Measurements from ENCODE around the gene CASZ1.

CASZ1 gene

GRCh38 chr1:10675813-10676212 lies 120.6 kb downstream of the CASZ1 start:
- peaks cover 3 to 23% (median 11%) of the 10 kb centered on the region in 5 donors for H3K27me3 ChIP-seq (ENCODE audit: control insufficient read depth in 5 of 5, insufficient read depth in 4 of 5, low read length in 5 of 5)
- H3K27ac ChIP-seq (ENCODE audit: low read depth, low read length) = no peak overlapping the region
- no peak overlapping the region for H3K9ac ChIP-seq (ENCODE audit: low read length in 5 of 5)
- H3K4me1 ChIP-seq (ENCODE audit: control insufficient read depth in 5 of 5, insufficient read depth in 5 of 5, low read length in 5 of 5) = peaks cover 0 to 11% (median 4%) of the 10 kb centered on the region in 5 donors
- no peaks in the 10 kb centered on the region for H3K9me3 ChIP-seq (ENCODE audit: control insufficient read depth in 5 of 5, low read length in 5 of 5)
- no peaks in the 10 kb centered on the region for H3K36me3 ChIP-seq (ENCODE audit: control insufficient read depth in 5 of 5, insufficient read depth in 5 of 5, low read length in 5 of 5)
- no peak overlapping the region for H3K4me3 ChIP-seq (ENCODE audit: low read depth in 1 of 5, low read length in 5 of 5)

- Histone ChIP-seq H3K36me3 (ENCODE audit: control insufficient read depth in 5 of 5, insufficient read depth in 5 of 5, low read length in 5 of 5) (no peaks in the 10 kb centered on the region), H3K27me3 (ENCODE audit: control insufficient read depth in 5 of 5, insufficient read depth in 4 of 5, low read length in 5 of 5) (peaks cover 3 to 26% (median 12%) of the 10 kb centered on the region in 5 donors), H3K9me3 (ENCODE audit: control insufficient read depth in 5 of 5, low read length in 5 of 5) (no peaks in the 10 kb centered on the region), H3K4me3 (ENCODE audit: low read depth in 1 of 5, low read length in 5 of 5) (no peak overlapping the region), H3K27ac (ENCODE audit: low read depth, low read length) (no peak overlapping the region), H3K9ac (ENCODE audit: low read length in 5 of 5) (no peak overlapping the region), H3K4me1 (ENCODE audit: control insufficient read depth in 5 of 5, insufficient read depth in 5 of 5, low read length in 5 of 5) (peaks cover 0 to 7% (median 0%) of the 10 kb centered on the region in 5 donors)
Observed at GRCh38 chr1:10674700-10675609, 121.5 kb downstream of the CASZ1 start.

- Histone ChIP-seq H3K36me3 (ENCODE audit: control insufficient read depth in 5 of 5, insufficient read depth in 5 of 5, low read length in 5 of 5) (no peaks in the 10 kb centered on the region), H3K9ac (ENCODE audit: low read length in 5 of 5) (no peak overlapping the region), H3K27ac (ENCODE audit: low read depth, low read length) (no peak overlapping the region), H3K27me3 (ENCODE audit: control insufficient read depth in 5 of 5, insufficient read depth in 4 of 5, low read length in 5 of 5) (peaks cover 3 to 26% (median 12%) of the 10 kb centered on the region in 5 donors), H3K4me1 (ENCODE audit: control insufficient read depth in 5 of 5, insufficient read depth in 5 of 5, low read length in 5 of 5) (peaks cover 0 to 2% (median 0%) of the 10 kb centered on the region in 5 donors), H3K4me3 (ENCODE audit: low read depth in 1 of 5, low read length in 5 of 5) (no peak overlapping the region), H3K9me3 (ENCODE audit: control insufficient read depth in 5 of 5, low read length in 5 of 5) (no peaks in the 10 kb centered on the region)
Observed at GRCh38 chr1:10674222-10674621, 122.2 kb downstream of the CASZ1 start.

GRCh38 chr1:10673109-10673711 lies 123.2 kb downstream of the CASZ1 start:
- Histone ChIP-seq H3K27ac (ENCODE audit: low read depth, low read length) (no peak overlapping the region), H3K9ac (ENCODE audit: low read length in 5 of 5) (no peak overlapping the region), H3K9me3 (ENCODE audit: control insufficient read depth in 5 of 5, low read length in 5 of 5) (no peaks in the 10 kb centered on the region), H3K4me3 (ENCODE audit: low read depth in 1 of 5, low read length in 5 of 5) (no peak overlapping the region), H3K4me1 (ENCODE audit: control insufficient read depth in 5 of 5, insufficient read depth in 5 of 5, low read length in 5 of 5) (peaks cover 0 to 10% (median 5%) of the 10 kb centered on the region in 5 donors), H3K36me3 (ENCODE audit: control insufficient read depth in 5 of 5, insufficient read depth in 5 of 5, low read length in 5 of 5) (no peaks in the 10 kb centered on the region), H3K27me3 (ENCODE audit: control insufficient read depth in 5 of 5, insufficient read depth in 4 of 5, low read length in 5 of 5) (peaks cover 3 to 25% (median 12%) of the 10 kb centered on the region in 5 donors)

- H3K4me1 ChIP-seq (ENCODE audit: control insufficient read depth in 5 of 5, insufficient read depth in 5 of 5, low read length in 5 of 5) = peaks cover 0 to 13% (median 8%) of the 10 kb centered on the region in 5 donors
- no peak overlapping the region for H3K27ac ChIP-seq (ENCODE audit: low read depth, low read length)
- no peak overlapping the region for H3K9ac ChIP-seq (ENCODE audit: low read length in 5 of 5)
- peaks cover 3 to 25% (median 12%) of the 10 kb centered on the region in 5 donors for H3K27me3 ChIP-seq (ENCODE audit: control insufficient read depth in 5 of 5, insufficient read depth in 4 of 5, low read length in 5 of 5)
- H3K9me3 ChIP-seq (ENCODE audit: control insufficient read depth in 5 of 5, low read length in 5 of 5) = no peaks in the 10 kb centered on the region
- no peaks in the 10 kb centered on the region for H3K36me3 ChIP-seq (ENCODE audit: control insufficient read depth in 5 of 5, insufficient read depth in 5 of 5, low read length in 5 of 5)
- no peak overlapping the region for H3K4me3 ChIP-seq (ENCODE audit: low read depth in 1 of 5, low read length in 5 of 5)
Observed at GRCh38 chr1:10672343-10673050, 123.9 kb downstream of the CASZ1 start.

- Histone ChIP-seq H3K27me3 (ENCODE audit: control insufficient read depth in 5 of 5, insufficient read depth in 4 of 5, low read length in 5 of 5) (peaks cover 3 to 21% (median 12%) of the 10 kb centered on the region in 5 donors), H3K4me1 (ENCODE audit: control insufficient read depth in 5 of 5, insufficient read depth in 5 of 5, low read length in 5 of 5) (peaks cover 0 to 13% (median 8%) of the 10 kb centered on the region in 5 donors), H3K36me3 (ENCODE audit: control insufficient read depth in 5 of 5, insufficient read depth in 5 of 5, low read length in 5 of 5) (no peaks in the 10 kb centered on the region), H3K9me3 (ENCODE audit: control insufficient read depth in 5 of 5, low read length in 5 of 5) (no peaks in the 10 kb centered on the region), H3K4me3 (ENCODE audit: low read depth in 1 of 5, low read length in 5 of 5) (no peak overlapping the region), H3K9ac (ENCODE audit: low read length in 5 of 5) (no peak overlapping the region), H3K27ac (ENCODE audit: low read depth, low read length) (no peak overlapping the region)
Observed at GRCh38 chr1:10671622-10672342, 124.7 kb downstream of the CASZ1 start.

GRCh38 chr1:10671090-10671489 lies 125.4 kb downstream of the CASZ1 start:
- Histone ChIP-seq H3K4me3 (ENCODE audit: low read depth in 1 of 5, low read length in 5 of 5) (no peak overlapping the region), H3K4me1 (ENCODE audit: control insufficient read depth in 5 of 5, insufficient read depth in 5 of 5, low read length in 5 of 5) (peaks cover 0 to 16% (median 12%) of the 10 kb centered on the region in 5 donors), H3K27me3 (ENCODE audit: control insufficient read depth in 5 of 5, insufficient read depth in 4 of 5, low read length in 5 of 5) (peaks cover 3 to 21% (median 12%) of the 10 kb centered on the region in 5 donors), H3K9me3 (ENCODE audit: control insufficient read depth in 5 of 5, low read length in 5 of 5) (no peaks in the 10 kb centered on the region), H3K36me3 (ENCODE audit: control insufficient read depth in 5 of 5, insufficient read depth in 5 of 5, low read length in 5 of 5) (no peaks in the 10 kb centered on the region), H3K9ac (ENCODE audit: low read length in 5 of 5) (no peak overlapping the region), H3K27ac (ENCODE audit: low read depth, low read length) (no peak overlapping the region)

- Histone ChIP-seq H3K4me1 (ENCODE audit: control insufficient read depth in 5 of 5, insufficient read depth in 5 of 5, low read length in 5 of 5) (peaks cover 0 to 23% (median 15%) of the 10 kb centered on the region in 5 donors), H3K9me3 (ENCODE audit: control insufficient read depth in 5 of 5, low read length in 5 of 5) (no peaks in the 10 kb centered on the region), H3K27me3 (ENCODE audit: control insufficient read depth in 5 of 5, insufficient read depth in 4 of 5, low read length in 5 of 5) (peaks cover 3 to 21% (median 12%) of the 10 kb centered on the region in 5 donors), H3K9ac (ENCODE audit: low read length in 5 of 5) (no peak overlapping the region), H3K4me3 (ENCODE audit: low read depth in 1 of 5, low read length in 5 of 5) (no peak overlapping the region), H3K36me3 (ENCODE audit: control insufficient read depth in 5 of 5, insufficient read depth in 5 of 5, low read length in 5 of 5) (peaks cover 0 to 1% (median 0%) of the 10 kb centered on the region in 5 donors), H3K27ac (ENCODE audit: low read depth, low read length) (no peak overlapping the region)
Observed at GRCh38 chr1:10670190-10670589, 126.3 kb downstream of the CASZ1 start.

- Histone ChIP-seq H3K27me3 (ENCODE audit: control insufficient read depth in 5 of 5, insufficient read depth in 4 of 5, low read length in 5 of 5) (peaks cover 3 to 20% (median 12%) of the 10 kb centered on the region in 5 donors), H3K36me3 (ENCODE audit: control insufficient read depth in 5 of 5, insufficient read depth in 5 of 5, low read length in 5 of 5) (peaks cover 0 to 6% (median 0%) of the 10 kb centered on the region in 5 donors), H3K4me3 (ENCODE audit: low read depth in 1 of 5, low read length in 5 of 5) (no peak overlapping the region), H3K9me3 (ENCODE audit: control insufficient read depth in 5 of 5, low read length in 5 of 5) (no peaks in the 10 kb centered on the region), H3K27ac (ENCODE audit: low read depth, low read length) (no peak overlapping the region), H3K4me1 (ENCODE audit: control insufficient read depth in 5 of 5, insufficient read depth in 5 of 5, low read length in 5 of 5) (peaks cover 0 to 28% (median 15%) of the 10 kb centered on the region in 5 donors), H3K9ac (ENCODE audit: low read length in 5 of 5) (no peak overlapping the region)
Observed at GRCh38 chr1:10669570-10669969, 126.9 kb downstream of the CASZ1 start.
